Epidermal melanocyte (primary cell): Measurements from ENCODE around the gene RNF220.

ENCODE experiments used
- DNase-seq: peaks from one replicate; pipeline ENCODE4 v3.0.0; 2011; ENCODE audit warnings: low spot score; ENCODE audit not compliant: insufficient read length

Gene RNF220

GRCh38 chr1:44519035-44519676, 114.1 kb downstream of the RNF220 start:
- DNase-seq, result no peak

GRCh38 chr1:44521378-44522080, 116.5 kb downstream of the RNF220 start:
- DNase-seq, result no peak

GRCh38 chr1:44523593-44524591, 118.8 kb downstream of the RNF220 start:
- no peak for DNase-seq

DNA sequence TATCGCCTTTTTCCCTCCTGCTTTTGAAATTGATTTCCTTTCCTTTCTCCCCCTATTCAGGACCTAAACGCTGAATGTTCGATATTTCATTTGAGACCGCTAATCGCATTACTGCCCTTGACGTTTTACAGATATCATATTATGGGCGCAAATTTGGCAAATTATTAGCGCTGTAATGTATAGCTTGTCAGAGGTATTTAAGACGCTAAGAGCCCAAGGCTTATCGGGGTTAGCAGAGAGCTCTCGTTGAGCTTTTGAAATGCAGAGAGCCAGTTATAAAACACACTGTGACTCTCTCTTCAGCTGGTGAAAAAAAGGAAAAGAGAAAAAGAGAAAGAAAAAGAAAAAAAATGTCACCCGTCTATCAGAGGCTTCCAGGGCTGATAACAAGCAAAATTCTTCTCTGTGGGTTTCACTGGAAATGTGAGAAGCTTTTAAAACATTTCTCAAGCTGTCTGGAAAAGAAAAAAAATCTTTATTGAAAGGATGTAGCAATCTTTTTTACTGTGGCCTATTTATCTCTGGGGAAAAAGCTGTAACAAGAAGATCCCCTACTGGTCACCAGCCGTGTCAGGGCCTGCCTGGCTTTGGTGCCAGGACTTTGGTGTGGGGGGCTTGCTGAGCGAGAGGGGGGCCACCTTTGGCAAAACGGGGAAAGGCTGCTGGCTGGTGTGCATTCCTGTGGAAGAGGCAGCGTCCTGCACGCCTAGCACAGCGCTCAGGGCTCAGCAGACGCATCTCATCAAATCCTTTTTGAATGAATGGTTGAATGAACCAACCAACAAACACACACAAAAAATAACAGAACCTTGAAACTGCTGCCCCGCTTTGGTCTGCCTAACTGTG, 119.8 kb downstream of the RNF220 start:
- DNase-seq, result no peak

- no peak for DNase-seq
Observed at GRCh38 chr1:44526295-44527073, 121.4 kb downstream of the RNF220 start.

DNA sequence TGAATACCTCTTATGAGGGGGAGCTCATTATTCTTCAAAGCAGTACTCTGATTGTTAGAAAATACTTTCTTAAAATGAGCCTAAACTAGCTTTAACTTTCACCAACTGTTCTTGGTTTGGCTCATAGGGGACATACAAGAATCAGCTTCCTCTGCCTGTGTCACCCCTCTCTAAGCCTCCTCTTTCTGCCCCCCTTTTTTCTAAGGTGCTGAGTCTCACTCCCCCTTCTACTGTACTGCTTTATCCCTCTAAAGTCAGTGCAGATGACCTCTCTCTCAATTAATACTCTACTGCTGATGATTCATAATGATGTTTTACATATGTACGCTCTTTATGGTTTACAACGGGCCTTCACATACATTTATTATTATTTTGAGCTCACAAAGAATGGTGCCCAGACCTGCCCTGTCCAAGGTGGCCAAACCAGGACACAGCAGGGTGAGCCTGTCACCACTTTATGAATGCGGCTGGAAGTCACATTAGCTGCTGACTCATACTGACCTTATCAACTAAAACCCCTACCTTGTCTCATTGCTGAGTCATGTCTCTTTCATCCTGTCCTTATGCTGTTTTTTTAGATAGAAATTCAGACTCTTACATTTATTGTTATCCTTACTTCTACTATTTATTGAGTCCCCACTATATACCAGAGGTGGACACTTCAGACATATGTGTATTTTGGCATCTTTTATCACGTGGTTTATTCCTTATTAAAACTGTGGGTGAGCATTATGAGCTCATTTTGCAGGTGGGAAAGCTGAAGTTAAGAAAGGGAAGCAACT, 126.9 kb downstream of the RNF220 start:
- no peak for DNase-seq

GRCh38 chr1:44532567-44532944, 127.5 kb downstream of the RNF220 start:
- DNase-seq, result no peak

DNA sequence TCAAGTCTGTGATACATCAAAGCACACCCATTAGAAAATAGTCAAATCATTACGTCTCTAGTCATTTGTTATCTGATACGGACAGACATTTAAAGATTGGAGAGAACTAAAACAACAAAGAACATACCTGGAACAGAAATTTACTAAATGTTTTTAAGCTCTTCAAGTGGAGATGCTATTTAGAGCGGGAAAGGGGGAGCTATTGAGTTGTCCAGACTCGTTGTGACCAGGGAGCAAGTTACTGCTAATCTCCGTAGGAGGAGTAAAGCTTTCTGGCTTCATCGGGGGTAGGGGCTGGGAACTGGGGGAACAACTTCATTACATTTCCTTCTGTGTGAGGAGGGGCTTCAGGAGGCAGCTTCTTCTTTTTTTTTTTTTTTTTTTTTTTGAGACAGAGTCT, 129.7 kb downstream of the RNF220 start:
- DNase-seq, result no peak

DNA sequence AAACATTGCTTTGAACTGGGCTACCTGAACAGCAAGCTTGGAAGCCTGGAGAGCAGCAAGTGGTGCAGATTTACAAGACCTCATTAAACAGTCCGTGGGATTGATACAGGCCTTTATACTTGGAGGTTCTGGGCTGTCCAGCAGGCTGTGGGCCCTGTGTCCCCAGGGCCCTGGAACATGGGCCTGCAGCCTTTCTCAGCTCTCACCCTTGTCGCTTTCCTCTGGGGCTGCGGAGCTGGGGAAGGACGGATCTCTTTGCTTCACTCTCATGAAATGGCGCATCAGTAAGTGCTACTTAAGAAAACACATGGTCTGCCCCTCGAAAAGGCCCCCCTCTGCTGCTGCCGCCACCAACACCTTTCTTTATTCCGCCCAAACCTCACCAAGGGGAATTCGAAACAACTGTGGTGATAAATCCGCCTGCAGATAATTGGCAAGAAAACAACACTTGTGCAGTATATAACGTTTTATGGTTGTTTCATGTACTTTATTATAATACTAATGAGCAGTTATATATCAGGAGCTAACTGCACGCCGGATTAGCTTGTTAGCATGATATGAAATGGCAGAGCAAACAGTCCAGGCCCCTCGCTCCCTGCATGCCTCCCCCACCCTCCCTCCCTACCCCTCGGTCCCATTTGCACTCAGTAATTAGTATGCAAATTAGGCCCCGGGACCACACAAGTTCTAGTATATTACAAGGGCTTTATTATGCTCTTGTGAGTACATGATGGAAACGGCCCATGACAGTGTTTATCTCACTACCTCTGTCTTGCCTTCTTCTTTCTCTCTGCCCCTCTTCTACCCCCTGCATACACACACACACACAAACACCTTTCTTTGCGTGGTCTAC, 131.5 kb downstream of the RNF220 start:
- no peak for DNase-seq

- DNase-seq, result no peak
Observed at GRCh38 chr1:44537538-44537937, 132.5 kb downstream of the RNF220 start.

DNA sequence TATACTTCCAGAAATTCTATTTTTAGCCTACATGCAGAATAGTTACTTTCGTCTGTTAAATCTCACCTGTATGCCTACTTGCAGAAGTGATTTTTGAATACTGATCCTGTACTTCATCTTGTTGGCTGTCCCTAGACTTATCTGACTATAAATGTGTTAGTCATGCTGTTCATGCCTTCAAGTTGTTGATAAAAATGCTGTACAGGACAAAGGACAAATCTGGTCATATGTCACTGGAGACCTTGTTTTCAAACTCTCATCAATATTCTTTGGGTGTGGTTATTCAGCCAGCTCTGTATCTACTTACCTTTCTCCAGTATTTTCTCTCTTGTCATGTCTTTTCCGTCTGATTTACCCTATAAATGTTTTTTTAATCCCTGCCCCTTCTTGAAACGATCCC, 132.9 kb downstream of the RNF220 start:
- no peak for DNase-seq

GRCh38 chr1:44539991-44540730, 135.1 kb downstream of the RNF220 start:
- DNase-seq, result no peak

DNA sequence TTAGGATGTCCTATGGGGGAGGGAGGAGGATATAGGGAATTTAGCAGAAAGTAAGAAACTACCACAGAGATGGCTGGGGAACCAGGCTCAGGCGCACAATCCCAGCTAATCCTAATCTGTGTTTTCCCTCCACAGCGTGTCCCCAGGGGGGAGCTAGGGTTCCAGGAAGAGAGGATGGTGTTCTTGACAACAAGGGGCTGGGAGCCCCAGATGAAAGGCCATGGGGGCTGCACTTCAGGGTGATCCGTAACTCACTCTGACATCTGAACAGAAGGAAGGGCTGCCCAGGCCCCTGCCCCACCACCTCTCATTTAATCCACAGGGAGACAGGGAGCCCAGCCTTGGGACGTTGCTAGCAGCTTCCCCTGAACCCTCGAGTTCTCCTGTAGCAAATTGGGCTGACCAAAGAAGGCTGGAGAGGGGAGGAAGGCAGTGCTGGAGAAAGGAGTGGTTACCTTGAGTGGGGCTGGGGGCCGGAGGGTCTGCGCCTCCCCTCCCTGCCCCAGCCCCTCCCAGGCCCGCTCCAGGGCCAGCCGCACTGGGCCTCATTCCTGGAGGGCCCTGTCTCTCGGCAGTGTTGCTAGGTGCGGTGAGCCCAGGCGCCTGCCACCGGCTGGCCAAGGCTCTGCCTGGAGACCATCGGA, 137.5 kb downstream of the RNF220 start:
- DNase-seq, result no peak

GRCh38 chr1:44543064-44543744, 138.1 kb downstream of the RNF220 start:
- no peak for DNase-seq

GRCh38 chr1:44543786-44544185, 138.7 kb downstream of the RNF220 start:
- no peak for DNase-seq

- no peak for DNase-seq
Observed at GRCh38 chr1:44544960-44545359, 139.9 kb downstream of the RNF220 start.

DNA sequence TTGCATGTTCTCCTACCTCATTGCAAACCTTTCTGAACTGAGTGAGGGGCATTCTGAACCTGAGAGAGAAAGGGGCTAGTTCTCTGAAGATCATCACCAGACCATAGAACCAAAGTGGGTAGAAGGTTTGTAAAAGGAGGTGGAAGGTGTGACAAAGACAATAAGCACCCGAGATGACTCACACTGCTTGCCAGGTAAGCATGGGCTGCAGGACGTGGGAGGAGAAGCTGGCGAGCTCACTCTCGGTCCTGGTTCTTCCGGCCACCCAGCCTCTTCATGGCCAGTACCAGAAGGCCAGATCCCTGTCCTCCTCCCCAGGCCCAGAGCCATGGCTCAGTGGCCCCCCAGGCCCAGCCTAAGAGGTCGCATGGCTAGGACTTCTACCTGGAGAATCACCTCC, 140.9 kb downstream of the RNF220 start:
- no peak for DNase-seq
